HG02642 (cell line): ENCODE results near the gene HARBI1.

Source experiments
- ATAC-seq: cut with Tn5 transposase; IDR thresholded peaks from one replicate; pipeline ENCODE4 v1.9.1; 2021; ENCODE audit warnings: mild to moderate bottlenecking; ENCODE audit not compliant: unreplicated experiment, poor library complexity

Gene HARBI1

GRCh38 chr11:46635557-46636139, 18.6 kb upstream of the HARBI1 start:
- ATAC-seq = no peak

DNA sequence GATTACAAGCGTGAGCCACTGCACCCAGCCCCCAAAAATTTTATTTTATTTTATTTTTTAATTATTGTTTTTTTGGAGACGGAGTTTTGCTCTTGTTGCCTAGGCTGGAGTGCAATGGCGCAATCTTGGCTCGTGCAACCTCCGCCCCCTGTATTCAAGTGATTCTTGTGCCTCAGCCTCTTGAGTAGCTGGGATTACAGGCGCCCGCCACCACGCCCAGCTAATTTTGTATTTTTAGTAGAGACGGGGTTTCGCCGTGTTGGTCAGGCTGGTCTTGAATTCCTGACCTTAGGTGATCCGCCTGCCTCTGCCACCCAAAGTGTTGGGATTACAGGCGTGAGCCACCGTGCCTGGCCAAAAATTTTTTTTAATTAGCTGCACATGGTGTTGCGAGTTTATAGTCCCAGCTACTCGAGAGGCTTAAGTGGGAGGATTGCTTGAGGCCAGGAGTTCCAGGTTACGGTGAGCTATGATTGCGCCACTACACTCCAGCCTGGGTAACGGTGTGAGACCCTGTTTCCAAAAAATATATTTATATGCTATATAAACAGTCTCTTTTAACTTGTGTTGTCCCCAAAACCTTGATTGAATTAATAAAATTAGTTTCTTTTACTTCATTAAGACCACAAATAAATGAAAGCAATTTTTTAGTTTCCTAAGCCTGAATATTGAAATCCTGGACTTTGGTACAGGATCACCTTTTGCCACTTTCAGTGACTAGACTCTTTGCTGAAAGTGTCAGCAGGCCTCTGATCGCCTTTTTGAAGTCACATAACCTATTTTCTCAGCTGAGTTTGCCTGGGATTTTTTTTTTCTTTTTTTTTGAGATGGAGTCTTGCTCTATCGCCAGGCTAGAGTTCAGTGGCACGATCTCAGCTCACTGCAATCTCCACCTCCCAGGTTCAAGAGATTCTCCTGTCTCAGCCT, 16.5 kb upstream of the HARBI1 start:
- ATAC-seq = no peak

- no peak for ATAC-seq
Observed at GRCh38 chr11:46632502-46632901, 15.5 kb upstream of the HARBI1 start.

- no peak for ATAC-seq
Observed at GRCh38 chr11:46631676-46632075, 14.6 kb upstream of the HARBI1 start.

GRCh38 chr11:46630237-46630636, 13.2 kb upstream of the HARBI1 start:
- ATAC-seq = no peak

GRCh38 chr11:46628961-46629360, 11.9 kb upstream of the HARBI1 start:
- ATAC-seq = no peak

GRCh38 chr11:46625406-46625805, 8.4 kb upstream of the HARBI1 start:
- no peak for ATAC-seq

GRCh38 chr11:46618837-46619236, 1.8 kb upstream of the HARBI1 start:
- no peak for ATAC-seq

DNA sequence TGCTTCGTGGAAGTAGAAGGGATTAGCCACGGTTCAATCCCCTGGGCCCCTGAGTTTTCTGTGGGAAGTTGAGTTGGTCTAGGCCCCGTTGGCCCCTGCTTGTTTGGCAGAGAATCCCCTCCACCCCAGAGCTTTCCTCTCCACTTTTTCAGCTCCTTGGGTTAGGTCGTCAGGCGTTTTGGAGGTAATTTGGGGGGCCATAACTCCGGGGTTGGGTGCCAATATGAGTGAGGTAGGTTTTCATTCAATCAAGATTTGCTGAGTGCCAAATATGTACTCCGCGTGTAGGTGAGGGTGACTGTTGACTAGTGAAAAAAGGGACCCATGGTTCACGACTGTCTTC, 916 bp upstream of the HARBI1 start:
- no peak for ATAC-seq

- ATAC-seq = no peak
Observed at GRCh38 chr11:46616551-46617133, 385 bp downstream of the HARBI1 start.

GRCh38 chr11:46615756-46616155, 1.3 kb downstream of the HARBI1 start:
- no peak for ATAC-seq

- no peak for ATAC-seq
Observed at GRCh38 chr11:46612326-46612725, 4.7 kb downstream of the HARBI1 start.

GRCh38 chr11:46611526-46612304, 5.3 kb downstream of the HARBI1 start:
- ATAC-seq = no peak

- no peak for ATAC-seq
Observed at GRCh38 chr11:46609386-46609785, 7.6 kb downstream of the HARBI1 start.

- ATAC-seq = no peak
Observed at GRCh38 chr11:46607516-46607915, 9.5 kb downstream of the HARBI1 start.

DNA sequence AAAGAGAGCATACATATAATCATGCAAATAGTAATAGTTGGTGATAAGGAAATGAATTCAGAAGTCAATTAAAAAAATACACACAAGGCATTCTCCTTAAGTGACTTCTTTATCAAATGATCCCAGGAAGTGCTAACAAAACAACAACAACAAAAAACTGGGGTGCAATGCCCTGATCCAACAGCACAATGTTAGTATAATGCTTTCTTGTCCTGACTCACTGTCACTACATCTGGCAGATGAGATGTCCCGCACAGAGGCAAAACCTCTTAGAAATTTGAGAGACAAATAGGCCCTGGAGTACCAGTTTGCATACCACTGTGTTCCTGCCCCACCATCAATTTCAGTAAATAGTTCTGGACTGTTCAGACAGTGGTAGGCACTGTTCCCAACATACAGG, 12.2 kb downstream of the HARBI1 start:
- no peak for ATAC-seq

DNA sequence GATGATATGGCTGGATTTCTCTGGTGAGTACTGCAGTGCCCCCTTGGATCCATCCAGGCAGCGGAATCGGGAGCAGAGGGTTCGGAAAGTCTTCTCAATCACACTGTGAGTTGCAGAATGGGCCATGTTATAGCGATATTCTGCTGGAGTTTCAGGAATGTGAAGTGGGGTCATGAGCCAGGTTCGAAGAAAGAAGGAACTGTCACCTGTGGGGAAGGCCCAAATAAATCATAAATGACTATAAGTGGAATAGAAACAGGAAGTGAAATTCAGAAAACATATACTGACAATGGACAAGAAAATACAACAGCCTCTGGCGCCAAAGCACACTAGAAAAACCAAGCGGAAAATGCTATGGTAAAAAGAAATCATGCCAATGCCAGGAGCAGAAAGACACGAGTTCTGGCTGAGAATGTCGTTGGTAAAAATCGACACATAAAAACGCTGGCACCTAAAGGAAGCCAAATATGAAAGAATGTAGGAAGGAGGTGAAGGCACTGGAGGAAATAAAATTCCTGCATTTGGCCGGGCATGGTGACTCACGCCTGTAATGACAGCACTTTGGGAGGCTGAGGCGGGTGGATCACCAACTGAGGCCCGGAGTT, 13.2 kb downstream of the HARBI1 start:
- ATAC-seq = no peak

GRCh38 chr11:46601129-46601528, 15.9 kb downstream of the HARBI1 start:
- ATAC-seq = no peak

DNA sequence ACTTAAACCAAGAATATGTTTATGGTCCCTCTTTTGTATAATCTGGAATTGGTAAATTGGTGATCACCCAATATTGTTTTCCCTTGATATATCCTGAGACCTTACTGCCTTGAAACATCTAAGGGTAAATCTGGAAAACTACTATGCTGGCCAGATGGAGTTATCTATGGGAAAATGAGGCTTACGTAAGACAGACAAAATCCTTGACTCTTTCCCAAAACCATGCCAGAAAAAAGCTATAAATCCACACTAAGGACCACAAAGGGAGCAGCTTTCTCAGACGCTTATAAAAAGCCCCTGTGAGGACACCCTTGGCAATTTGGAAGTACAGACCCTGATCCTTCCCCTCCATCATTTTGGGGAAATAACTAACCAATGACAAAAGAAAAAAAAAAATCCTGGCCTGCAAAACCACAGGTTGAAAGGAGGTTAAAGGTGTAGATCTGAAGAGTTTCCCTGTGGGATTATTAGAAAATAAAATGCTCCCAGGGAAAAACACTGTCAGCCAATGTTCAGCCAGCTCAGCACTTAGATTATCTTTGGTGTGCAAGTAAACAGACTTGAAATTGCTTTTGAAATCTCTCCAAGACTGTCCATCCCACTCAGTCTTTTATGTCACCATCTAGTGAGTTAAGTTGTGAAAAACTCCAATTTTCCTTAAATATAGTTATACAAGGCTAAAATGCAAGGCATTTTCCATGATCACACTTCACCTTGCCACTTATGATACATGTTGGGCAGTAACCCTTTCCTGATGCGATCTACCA, 16.6 kb downstream of the HARBI1 start:
- ATAC-seq = no peak
